Measurements from ENCODE around the gene LCN9.
"Not testable (repeated sequence)": the region's sequence is repeated elsewhere in the genome, so short reads cannot be mapped to it uniquely, and the experiment has no call there.

LCN9 gene

DNA sequence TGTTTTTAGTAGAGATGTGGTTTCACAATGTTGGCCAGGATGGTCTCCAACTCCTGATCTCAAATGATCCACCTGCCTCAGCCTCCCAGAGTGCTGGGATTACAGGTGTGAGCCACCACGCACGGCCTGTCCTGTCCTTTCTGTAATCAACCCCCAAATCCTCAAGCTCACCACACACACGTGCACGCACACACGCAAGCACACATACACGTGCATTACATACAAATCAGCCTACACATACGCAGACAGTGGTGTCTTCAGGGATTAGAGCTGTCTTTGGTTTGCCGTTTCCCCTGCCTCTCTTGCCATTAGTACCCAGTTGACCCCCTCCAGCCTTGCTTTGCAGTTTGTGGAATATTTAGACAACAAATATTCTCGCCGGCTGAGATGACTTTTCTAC, 30.3 kb upstream of the LCN9 start:
- H3K4me3 ChIP-seq (replicated peaks; ENCODE audit: low read depth, low read length), result no peak overlapping the region
- no peak for DNase-seq (ENCODE audit: low read depth)
- TF ChIP-seq, protein P1, sequence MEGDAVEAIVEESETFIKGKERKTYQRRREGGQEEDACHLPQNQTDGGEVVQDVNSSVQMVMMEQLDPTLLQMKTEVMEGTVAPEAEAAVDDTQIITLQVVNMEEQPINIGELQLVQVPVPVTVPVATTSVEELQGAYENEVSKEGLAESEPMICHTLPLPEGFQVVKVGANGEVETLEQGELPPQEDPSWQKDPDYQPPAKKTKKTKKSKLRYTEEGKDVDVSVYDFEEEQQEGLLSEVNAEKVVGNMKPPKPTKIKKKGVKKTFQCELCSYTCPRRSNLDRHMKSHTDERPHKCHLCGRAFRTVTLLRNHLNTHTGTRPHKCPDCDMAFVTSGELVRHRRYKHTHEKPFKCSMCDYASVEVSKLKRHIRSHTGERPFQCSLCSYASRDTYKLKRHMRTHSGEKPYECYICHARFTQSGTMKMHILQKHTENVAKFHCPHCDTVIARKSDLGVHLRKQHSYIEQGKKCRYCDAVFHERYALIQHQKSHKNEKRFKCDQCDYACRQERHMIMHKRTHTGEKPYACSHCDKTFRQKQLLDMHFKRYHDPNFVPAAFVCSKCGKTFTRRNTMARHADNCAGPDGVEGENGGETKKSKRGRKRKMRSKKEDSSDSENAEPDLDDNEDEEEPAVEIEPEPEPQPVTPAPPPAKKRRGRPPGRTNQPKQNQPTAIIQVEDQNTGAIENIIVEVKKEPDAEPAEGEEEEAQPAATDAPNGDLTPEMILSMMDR (IDR thresholded peaks at IDR 0.05; ENCODE audit: low read length, missing control alignments), result no peak

DNA sequence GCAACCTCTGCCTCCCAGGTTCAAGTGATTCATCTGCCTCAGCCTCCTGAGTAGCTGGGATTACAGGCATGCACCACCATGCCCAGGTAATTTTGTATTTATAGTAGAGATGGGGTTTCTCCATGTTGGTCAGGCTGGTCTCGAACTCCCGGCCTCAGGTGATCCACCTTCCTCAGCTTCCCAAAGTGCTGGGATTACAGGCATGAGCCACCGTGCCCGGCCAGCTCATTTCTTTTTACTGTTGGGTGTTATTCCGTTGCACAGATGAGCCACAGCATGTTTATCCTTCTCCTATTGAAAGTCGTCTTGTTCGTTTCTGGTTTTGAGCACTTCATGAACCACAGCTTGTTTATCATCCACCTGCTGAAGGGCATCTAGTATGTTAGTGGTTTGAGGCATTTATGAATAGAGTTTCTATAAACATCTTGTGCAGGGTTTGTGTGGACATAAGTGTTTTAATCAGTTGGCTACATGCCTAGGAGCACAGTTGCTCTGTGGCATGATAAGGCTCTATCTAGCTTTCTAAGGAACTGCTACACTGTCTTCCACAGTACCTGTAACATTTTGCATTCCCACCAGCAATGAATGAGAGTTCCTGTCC, 26.1 kb upstream of the LCN9 start:
- not testable (repeated sequence) for H3K4me3 ChIP-seq (replicated peaks; ENCODE audit: low read depth, low read length); DNase-seq (ENCODE audit: low read depth)

- TF ChIP-seq, protein P1 (IDR thresholded peaks at IDR 0.05; ENCODE audit: low read length, missing control alignments), result no peak
- H3K4me3 ChIP-seq (replicated peaks; ENCODE audit: low read depth, low read length), result no peak within 1 kb of the TSS
- DNase-seq (ENCODE audit: low read depth), result no peak
These were observed 23.9 kb upstream of the LCN9 start, which contains the start of gene GLT6D1 for GRCh38 chr9:135639196-135639595. TSS of gene GLT6D1 (minus strand) at chr9:135639540. CDS start at chr9:135639187, 353 bp downstream.

DNA sequence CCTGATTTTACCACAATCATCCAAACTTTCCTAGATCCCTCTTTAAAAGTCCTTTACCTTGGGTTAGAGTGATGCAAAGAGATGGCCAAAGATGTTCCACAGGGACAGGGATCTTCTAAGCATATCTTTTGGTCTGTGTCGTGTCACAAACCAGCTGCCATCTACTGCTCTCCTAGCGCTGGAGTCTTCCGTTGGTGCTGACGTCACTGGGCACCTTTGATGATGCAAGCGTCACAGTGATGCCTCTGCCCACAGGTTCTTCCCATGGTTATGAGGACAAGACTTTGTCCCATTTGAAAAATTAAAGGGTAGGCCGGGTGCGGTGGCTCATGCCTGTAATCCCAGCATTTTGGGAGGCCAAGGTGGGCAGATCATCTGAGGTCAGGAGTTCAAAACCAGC, 22.1 kb upstream of the LCN9 start:
- no peak for DNase-seq (ENCODE audit: low read depth)
- H3K4me3 ChIP-seq (replicated peaks; ENCODE audit: low read depth, low read length), result no peak overlapping the region
- TF ChIP-seq, protein P1 (IDR thresholded peaks at IDR 0.05; ENCODE audit: low read length, missing control alignments), result no peak

DNA sequence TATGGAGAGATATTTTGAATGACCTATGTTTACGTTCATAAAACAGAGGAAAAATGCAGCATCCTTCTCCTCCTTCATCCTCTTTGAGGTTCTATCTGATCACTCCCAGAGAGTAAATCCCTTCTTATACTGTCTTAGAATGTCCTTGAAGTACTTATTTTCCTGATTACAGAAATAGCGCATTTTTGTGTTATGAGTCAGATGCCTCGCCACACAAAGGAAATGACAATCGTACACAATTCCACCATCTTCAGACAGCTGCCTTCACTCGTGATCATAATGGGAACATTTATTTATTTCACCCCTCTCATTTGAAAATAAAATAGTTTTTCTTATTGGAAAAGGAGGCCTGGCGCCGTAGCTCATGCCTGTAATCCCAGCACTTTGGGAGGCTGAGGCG, 21.4 kb upstream of the LCN9 start:
- TF ChIP-seq, protein P1 (IDR thresholded peaks at IDR 0.05; ENCODE audit: low read length, missing control alignments), result no peak
- H3K4me3 ChIP-seq (replicated peaks; ENCODE audit: low read depth, low read length), result no peak overlapping the region
- DNase-seq (ENCODE audit: low read depth), result peak; percentile 52

DNA sequence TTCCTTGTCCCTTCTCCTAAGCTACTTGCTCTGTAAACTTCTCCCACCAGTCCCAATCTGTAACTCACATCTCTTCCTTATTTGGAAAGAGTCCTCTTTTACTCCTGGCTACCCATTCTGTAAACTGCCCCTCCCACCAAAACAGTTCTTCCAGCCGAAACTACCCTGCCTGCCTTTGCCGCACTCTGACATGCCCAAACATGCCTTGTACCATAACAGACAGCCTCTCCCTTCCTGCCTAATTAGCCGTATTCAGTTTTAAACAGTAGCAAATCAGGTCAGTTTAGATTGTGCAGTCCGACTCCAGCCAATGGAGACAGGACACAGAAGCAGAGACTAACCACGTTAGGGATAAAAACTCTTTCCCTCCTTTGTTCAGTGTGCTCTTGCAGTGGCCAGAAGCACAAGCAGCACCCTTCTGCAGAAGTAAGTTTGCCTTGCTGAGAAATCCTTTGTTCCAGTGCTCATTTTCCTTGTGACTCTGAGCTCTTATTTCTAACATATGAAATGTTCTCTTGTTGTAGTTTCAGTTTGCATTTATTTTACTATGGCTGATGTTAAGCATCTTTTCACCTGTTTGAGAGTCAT, 18.4 kb upstream of the LCN9 start:
- no peak overlapping the region for H3K4me3 ChIP-seq (replicated peaks; ENCODE audit: low read depth, low read length)
- no peak for DNase-seq (ENCODE audit: low read depth)
- TF ChIP-seq, protein P1 (IDR thresholded peaks at IDR 0.05; ENCODE audit: low read length, missing control alignments), result no peak

DNA sequence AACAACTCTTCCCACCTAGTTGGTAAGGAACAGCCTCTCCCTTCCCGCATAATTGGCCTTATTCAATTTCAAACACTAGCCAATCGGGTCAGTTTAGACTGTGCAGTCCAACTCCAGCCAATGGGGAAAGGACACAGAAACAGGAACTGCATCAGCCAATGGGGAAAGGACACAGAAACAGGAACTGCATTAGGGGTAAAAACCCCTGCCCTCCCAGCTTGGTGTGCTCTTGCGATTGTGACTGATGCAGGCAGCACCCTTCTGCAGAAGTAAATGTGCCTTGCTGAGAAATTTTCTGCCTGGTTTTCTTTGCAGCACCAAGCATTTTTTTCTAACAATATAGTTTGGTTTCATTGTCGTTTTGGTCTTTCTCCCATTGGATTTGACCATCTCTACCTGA, 15.2 kb upstream of the LCN9 start:
- TF ChIP-seq, protein P1 (IDR thresholded peaks at IDR 0.05; ENCODE audit: low read length, missing control alignments), result no peak
- H3K4me3 ChIP-seq (replicated peaks; ENCODE audit: low read depth, low read length), result no peak overlapping the region
- no peak for DNase-seq (ENCODE audit: low read depth)
